SK-N-SH treated with all-trans-retinoic acid at 6 μM for 48 hours (cell line): ENCODE results near the gene ZMIZ2.
"Not testable (repeated sequence)": the region's sequence is repeated elsewhere in the genome, so short reads cannot be mapped to it uniquely, and the experiment has no call there.

Experiments
- ATAC-seq: fragments of 200-7000 bp; cut with Tn5 transposase; 3 replicates; pipeline ENCODE4 v1.9.1; 2020; ENCODE audit warnings: mild to moderate bottlenecking, moderate library complexity
- ARNTL ChIP-seq: fragments of 450-650 bp; formaldehyde crosslinking; IDR thresholded peaks from 2 replicates; pipeline ENCODE4 v1.5.0; 2020; ENCODE audit warnings: low read depth, mild to moderate bottlenecking, moderate library complexity, borderline replicate concordance
- BACH2 ChIP-seq: fragments of 250-450 bp; sonication (Bioruptor Pico); IDR thresholded peaks from 2 replicates; pipeline ENCODE4 v1.9.0; 2021; ENCODE audit warnings: mild to moderate bottlenecking, borderline replicate concordance
- CSDC2 ChIP-seq: fragments of 250-450 bp; sonication (Bioruptor Pico); IDR thresholded peaks from 2 replicates; pipeline ENCODE4 v1.5.0; 2020; ENCODE audit warnings: mild to moderate bottlenecking, moderate library complexity
- CSRNP3 ChIP-seq: fragments of 250-450 bp; sonication (Bioruptor Pico); IDR thresholded peaks from 2 replicates; pipeline ENCODE4 v1.5.1; 2021; ENCODE audit warnings: mild to moderate bottlenecking, moderate library complexity
- ESRRG ChIP-seq: fragments of 250-450 bp; sonication (Bioruptor Pico); IDR thresholded peaks from 2 replicates; pipeline ENCODE4 v1.6.1; 2021; ENCODE audit warnings: mild to moderate bottlenecking
- GLIS3 ChIP-seq: fragments of 250-450 bp; sonication (Bioruptor Pico); IDR thresholded peaks from 2 replicates; pipeline ENCODE4 v1.5.0; 2020; ENCODE audit warnings: mild to moderate bottlenecking, moderate library complexity
- ISL1 ChIP-seq: fragments of 250-450 bp; sonication (Bioruptor Pico); IDR thresholded peaks from 2 replicates; pipeline ENCODE4 v2.1.2; 2022; ENCODE audit warnings: mild to moderate bottlenecking, moderate library complexity
- PATZ1 ChIP-seq: fragments of 250-450 bp; sonication (Bioruptor Pico); IDR thresholded peaks from 2 replicates; pipeline ENCODE4 v1.8.0; 2020; ENCODE audit warnings: mild to moderate bottlenecking, moderate library complexity, borderline replicate concordance
- PPARA ChIP-seq: fragments of 250-450 bp; sonication (Bioruptor Pico); IDR thresholded peaks from 2 replicates; pipeline ENCODE4 v1.5.0; 2020; ENCODE audit warnings: mild to moderate bottlenecking, borderline replicate concordance
- SNAI2 ChIP-seq: fragments of 250-450 bp; sonication (Bioruptor Pico); IDR thresholded peaks from 2 replicates; pipeline ENCODE4 v1.5.0; 2020; ENCODE audit warnings: mild to moderate bottlenecking, moderate library complexity
- TCF4 ChIP-seq: fragments of 250-450 bp; sonication (Bioruptor Pico); IDR thresholded peaks from 2 replicates; pipeline ENCODE4 v1.8.0; 2021; ENCODE audit warnings: mild to moderate bottlenecking, moderate library complexity, borderline replicate concordance
- TOX ChIP-seq: fragments of 250-450 bp; sonication (Bioruptor Pico); IDR thresholded peaks from 2 replicates; pipeline ENCODE4 v1.8.0; 2021; ENCODE audit warnings: mild to moderate bottlenecking, moderate library complexity, borderline replicate concordance
- TSHZ2 ChIP-seq: fragments of 250-450 bp; sonication (Bioruptor Pico); IDR thresholded peaks from 2 replicates; pipeline ENCODE4 v1.5.0; 2020; ENCODE audit warnings: mild to moderate bottlenecking, moderate library complexity
- ZC3H10 ChIP-seq: fragments of 250-450 bp; sonication (Bioruptor Pico); IDR thresholded peaks from 2 replicates; pipeline ENCODE4 v1.5.1; 2021; ENCODE audit warnings: mild to moderate bottlenecking, moderate library complexity
- ZFP3 ChIP-seq: fragments of 250-450 bp; sonication (Bioruptor Pico); IDR thresholded peaks from 2 replicates; pipeline ENCODE4 v1.5.0; 2020; ENCODE audit warnings: mild to moderate bottlenecking, moderate library complexity
- ZFP30 ChIP-seq: fragments of 450-650 bp; formaldehyde crosslinking; IDR thresholded peaks from 2 replicates; pipeline ENCODE4 v1.5.0; 2022; ENCODE audit warnings: mild to moderate bottlenecking, moderate library complexity
- ZNF565 ChIP-seq: fragments of 450-650 bp; formaldehyde crosslinking; conservative IDR thresholded peaks from 2 replicates; pipeline ENCODE4 v1.5.0; 2020; ENCODE audit warnings: low read depth, mild to moderate bottlenecking, moderate library complexity
- ZNF70 ChIP-seq: fragments of 450-650 bp; formaldehyde crosslinking; IDR thresholded peaks from 2 replicates; pipeline ENCODE4 v1.5.0; 2020; ENCODE audit warnings: mild to moderate bottlenecking, moderate library complexity
- TF ChIP-seq, protein P1 (sequence below): fragments of 250-450 bp; sonication (Bioruptor Pico); IDR thresholded peaks from 2 replicates; pipeline ENCODE4 v1.8.0; 2021; ENCODE audit warnings: low read depth, mild to moderate bottlenecking, moderate library complexity, borderline replicate concordance
- TF ChIP-seq, protein P2 (sequence below): fragments of 250-450 bp; sonication (Bioruptor Pico); IDR thresholded peaks from 2 replicates; pipeline ENCODE4 v1.5.1; 2020; ENCODE audit warnings: low read depth, mild to moderate bottlenecking, moderate library complexity

Gene ZMIZ2

GRCh38 chr7:44769776-44770294, 21.2 kb downstream of the ZMIZ2 start:
- ATAC-seq: peak; percentile 35
- TF ChIP-seq ZFP30 (CRISPR knock-in tag): no peak

- TF ChIP-seq GLIS3 (CRISPR knock-in tag) (no peak), CSRNP3 (CRISPR knock-in tag) (no peak), TCF4 (CRISPR knock-in tag) (no peak), PPARA (CRISPR knock-in tag) (no peak), SNAI2 (CRISPR knock-in tag) (no peak), TOX (CRISPR knock-in tag) (no peak)
- peak; percentile 2; the same call in 2 of the 3 replicates for ATAC-seq
Observed at GRCh38 chr7:44771358-44771757, 22.7 kb downstream of the ZMIZ2 start.

GRCh38 chr7:44772440-44772839, 23.8 kb downstream of the ZMIZ2 start:
- no peak; the same call in 2 of the 3 replicates for ATAC-seq
- TF ChIP-seq PATZ1 (no peak), ISL1 (CRISPR knock-in tag) (no peak), CSRNP3 (CRISPR knock-in tag) (no peak), PPARA (CRISPR knock-in tag) (no peak), BACH2 (CRISPR knock-in tag) (no peak), ESRRG (CRISPR knock-in tag) (no peak), ZFP30 (CRISPR knock-in tag) (no peak), ZNF70 (CRISPR knock-in tag) (no peak), TCF4 (CRISPR knock-in tag) (no peak), ZNF565 (CRISPR knock-in tag) (no peak), TOX (CRISPR knock-in tag) (no peak), CSDC2 (CRISPR knock-in tag) (no peak), ZFP3 (CRISPR knock-in tag) (no peak), SNAI2 (CRISPR knock-in tag) (no peak), TSHZ2 (CRISPR knock-in tag) (no peak), GLIS3 (CRISPR knock-in tag) (no peak), ARNTL (CRISPR knock-in tag) (no peak)
- TF ChIP-seq, protein P1, sequence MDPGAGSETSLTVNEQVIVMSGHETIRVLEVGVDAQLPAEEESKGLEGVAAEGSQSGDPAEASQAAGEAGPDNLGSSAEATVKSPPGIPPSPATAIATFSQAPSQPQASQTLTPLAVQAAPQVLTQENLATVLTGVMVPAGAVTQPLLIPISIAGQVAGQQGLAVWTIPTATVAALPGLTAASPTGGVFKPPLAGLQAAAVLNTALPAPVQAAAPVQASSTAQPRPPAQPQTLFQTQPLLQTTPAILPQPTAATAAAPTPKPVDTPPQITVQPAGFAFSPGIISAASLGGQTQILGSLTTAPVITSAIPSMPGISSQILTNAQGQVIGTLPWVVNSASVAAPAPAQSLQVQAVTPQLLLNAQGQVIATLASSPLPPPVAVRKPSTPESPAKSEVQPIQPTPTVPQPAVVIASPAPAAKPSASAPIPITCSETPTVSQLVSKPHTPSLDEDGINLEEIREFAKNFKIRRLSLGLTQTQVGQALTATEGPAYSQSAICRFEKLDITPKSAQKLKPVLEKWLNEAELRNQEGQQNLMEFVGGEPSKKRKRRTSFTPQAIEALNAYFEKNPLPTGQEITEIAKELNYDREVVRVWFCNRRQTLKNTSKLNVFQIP (CRISPR knock-in tag): no peak

DNA sequence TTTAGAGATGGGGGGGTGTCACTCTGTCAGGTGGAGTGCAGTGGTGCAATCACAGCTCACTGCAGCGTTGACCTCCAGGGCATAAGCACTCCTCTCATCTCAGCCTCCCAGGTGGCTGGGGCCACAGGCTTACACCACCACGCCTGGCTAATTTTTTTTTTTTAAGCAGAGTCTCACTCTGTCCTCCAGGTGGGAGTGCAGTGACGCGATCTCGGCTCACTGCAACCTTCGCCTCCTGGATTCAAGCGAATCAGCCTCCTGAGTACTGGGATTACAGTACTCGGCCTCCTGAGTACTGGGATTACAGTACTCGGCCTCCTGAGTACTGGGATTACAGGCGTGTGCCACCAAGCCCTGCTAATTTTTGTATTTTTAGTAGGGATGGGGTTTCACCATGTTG, 24.2 kb downstream of the ZMIZ2 start:
- no peak for ATAC-seq
- TF ChIP-seq CSDC2 (CRISPR knock-in tag) (no peak), ZC3H10 (CRISPR knock-in tag) (no peak), CSRNP3 (CRISPR knock-in tag) (no peak), PPARA (CRISPR knock-in tag) (no peak), ZFP30 (CRISPR knock-in tag) (no peak), ZFP3 (CRISPR knock-in tag) (no peak), SNAI2 (CRISPR knock-in tag) (no peak)
- TF ChIP-seq, protein P2, sequence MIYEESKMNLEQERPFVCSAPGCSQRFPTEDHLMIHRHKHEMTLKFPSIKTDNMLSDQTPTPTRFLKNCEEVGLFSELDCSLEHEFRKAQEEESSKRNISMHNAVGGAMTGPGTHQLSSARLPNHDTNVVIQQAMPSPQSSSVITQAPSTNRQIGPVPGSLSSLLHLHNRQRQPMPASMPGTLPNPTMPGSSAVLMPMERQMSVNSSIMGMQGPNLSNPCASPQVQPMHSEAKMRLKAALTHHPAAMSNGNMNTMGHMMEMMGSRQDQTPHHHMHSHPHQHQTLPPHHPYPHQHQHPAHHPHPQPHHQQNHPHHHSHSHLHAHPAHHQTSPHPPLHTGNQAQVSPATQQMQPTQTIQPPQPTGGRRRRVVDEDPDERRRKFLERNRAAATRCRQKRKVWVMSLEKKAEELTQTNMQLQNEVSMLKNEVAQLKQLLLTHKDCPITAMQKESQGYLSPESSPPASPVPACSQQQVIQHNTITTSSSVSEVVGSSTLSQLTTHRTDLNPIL (CRISPR knock-in tag): no peak

DNA sequence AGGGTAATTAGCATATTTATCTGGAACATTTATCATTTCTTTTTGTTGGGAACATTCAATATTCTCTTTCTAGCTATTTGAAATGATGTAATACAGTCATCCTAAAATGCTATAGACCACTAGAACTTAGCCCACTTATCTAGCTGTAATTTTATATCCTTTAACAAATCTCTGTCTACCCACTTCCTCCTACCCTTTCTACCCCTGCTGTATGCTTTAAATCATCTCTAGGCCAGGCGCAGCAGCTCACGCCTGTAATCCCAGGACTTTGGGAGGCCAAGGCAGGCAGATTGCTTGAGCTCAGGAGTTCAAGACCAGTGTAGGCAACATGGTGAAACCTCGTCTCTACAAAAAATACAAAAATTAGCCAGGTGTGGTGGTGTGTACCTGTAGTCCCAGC, 25.8 kb downstream of the ZMIZ2 start:
- ATAC-seq: not testable (repeated sequence)
